Measurements from ENCODE around the gene SOD1.

GRCh38 chr21:31671146-31671716 lies 11.7 kb downstream of the SOD1 start:
- TF ChIP-seq MAX (IDR thresholded peaks at IDR 0.05; ENCODE audit: insufficient read depth, insufficient read length): no peak
- no peak for TF ChIP-seq CTCF (IDR thresholded peaks at IDR 0.05; ENCODE audit: extremely low read depth in 1 of 2, insufficient read depth in 1 of 2, low read depth in 1 of 2, low read length in 2 of 2)
- TF ChIP-seq POLR2A (IDR thresholded peaks at IDR 0.05; ENCODE audit: low read depth, low read length): no peak
- TF ChIP-seq POLR2AphosphoS5 (IDR thresholded peaks at IDR 0.05; ENCODE audit: insufficient read depth, low read depth, low read length): no peak

All from endothelial cell of umbilical vein (primary cell).